Measurements from ENCODE around the gene CLTCL1.
"Not testable (repeated sequence)": the region's sequence is repeated elsewhere in the genome, so short reads cannot be mapped to it uniquely, and the experiment has no call there.

CLTCL1 gene

DNA sequence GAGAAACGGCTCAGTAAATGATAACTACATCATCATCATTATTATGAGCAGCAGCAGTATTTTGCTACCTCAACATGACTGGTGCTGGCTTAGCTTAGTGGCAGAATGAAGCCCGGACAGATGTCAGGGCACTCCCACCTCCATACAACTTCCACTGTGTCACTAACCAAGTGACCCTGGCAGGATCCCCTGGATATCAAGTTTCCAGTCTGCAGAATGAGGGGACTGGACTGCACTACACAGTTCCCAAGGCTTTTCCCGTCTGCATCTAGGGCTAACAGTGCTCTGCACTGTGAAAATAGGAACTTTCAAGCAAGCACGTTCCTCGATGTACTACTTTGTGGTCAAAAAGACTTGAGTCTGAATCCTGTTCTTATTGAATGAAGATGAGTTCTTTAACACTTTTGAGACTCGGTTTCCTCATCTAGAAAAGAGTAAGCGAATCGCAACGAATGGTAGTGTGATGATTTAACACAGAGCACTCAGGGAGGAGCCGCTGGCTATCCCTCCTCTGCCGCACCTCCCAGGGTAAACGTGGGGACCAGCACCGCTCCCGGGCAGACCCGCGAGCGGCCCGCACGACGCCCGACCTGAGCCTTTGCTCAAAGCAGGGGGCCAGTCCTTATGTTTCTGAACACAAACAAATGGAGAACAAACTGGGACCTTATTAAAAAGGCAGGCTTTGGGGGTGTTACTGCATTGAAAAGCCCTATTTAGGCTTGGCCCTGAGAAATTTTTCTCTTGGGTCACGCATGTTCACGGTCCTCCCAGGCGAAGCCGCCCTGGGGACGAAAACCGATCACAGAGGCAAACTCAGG lies 910 bp downstream of the CLTCL1 start:
- peak; percentile 2 for DNase-seq

DNA sequence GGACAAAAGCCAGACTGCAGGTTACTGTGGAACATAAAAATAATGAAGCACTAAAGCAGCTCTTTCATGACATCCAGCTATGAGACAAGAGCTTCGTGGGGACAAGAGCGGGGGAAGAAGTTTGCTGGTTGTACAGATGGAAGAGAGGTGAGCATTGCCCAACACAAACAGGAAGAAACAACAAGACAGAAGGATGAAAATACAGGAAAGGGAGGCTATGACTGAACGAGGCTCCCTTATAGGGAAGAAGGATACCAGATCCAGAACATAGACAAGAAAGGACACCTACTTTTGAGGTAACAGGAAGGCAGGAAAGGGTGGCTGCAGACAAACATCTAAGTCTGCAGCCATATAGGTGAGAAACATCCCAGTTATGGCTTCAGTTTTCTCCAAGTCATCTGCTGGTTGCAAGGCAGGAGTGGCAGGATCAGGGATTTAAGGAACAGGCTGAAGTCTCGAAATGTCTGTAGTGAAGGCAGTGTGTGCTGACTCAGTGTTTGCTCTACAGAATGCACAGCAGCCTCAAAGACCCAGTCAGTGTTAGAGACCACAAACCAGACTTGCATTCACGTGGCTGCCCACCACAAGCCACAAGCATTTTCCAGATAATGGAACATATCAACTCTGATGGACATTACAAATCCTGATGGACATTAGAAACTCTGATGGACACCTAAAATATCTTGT lies 1.9 kb downstream of the CLTCL1 start:
- DNase-seq: no peak

DNA sequence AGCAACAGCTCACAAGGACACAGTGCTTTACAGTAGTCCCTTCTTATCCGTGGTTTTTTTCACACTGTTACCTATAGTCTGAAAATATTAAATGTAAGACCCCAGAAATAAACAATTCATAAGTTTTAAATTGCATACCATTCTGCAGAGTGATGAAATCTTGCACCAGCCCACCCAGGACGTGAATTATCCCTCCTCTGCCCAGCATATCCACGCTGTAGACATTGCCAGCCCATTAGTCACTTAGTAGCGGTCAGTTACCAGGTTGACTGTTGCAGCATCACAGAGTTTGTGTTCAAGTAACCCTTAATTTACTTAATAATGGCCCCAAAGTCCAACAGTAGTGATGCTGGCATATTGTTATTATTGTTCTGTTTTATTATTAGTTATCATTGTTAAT lies 3.6 kb downstream of the CLTCL1 start:
- no peak for DNase-seq

DNA sequence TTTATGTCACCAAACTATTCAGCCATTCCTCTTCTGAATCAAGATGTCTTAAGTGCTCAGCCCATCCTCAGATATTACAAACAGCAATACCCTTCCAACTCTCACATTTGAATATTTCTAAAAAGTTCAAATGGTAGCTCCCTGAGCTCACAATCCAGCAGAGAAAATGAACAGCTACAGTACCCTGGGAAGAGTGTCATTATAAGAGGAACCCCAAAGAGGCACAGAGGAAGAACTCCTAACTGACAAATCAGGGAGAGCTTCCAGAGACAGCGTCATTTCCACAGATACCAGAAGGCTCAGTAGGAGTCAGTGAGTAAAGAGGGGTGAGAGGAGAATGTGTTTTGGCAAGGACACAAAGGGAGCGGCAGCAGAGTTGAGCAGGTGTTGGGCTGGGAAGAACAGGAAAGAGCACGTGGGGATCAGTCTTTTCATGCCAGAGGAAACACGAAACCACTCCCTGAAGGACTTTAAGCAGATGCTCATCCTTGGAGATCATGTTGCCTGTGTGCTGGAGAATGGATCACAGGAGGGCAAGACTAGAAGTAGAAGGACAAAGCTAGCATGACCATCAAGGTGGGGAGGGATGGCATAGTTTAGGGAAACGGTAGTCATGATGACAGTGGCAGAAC lies 4.3 kb downstream of the CLTCL1 start:
- no peak for DNase-seq

DNA sequence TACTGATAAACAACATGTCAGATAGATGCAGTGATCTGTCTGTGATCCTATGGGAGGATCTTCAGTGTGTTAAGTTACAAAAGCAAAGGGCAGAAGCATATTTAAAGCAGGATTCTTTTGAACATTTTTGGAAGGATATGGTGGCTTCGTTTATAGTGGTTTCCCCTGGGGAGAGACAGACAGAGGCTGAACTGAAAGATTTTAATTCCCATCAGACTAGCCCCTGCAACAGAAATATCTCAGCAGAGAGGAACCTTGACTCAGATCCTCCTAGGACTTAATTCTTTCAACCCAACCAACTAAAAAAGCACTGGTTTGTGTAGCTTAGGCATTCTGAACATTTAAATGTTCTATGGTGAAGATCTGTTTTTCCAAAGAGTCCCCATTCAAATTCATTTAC lies 5.7 kb downstream of the CLTCL1 start:
- no peak for DNase-seq

DNA sequence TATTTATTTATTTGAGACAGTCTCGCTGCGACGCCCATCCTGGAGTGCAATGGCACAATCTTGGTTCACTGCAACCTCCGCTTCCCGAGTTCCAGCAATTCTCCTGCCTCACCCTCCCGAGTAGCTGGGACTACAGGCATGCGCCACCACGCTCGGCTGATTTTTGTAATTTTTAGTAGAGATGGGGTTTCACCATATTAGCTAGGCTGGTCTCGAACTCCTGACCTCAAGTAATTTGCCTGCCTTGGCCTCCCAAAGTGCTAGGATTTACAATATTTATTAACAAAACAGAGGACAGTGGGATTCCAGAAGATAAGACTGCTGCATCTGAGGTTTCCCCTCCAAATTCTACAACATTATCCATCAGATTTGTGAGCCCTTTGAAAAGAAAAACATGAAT lies 12.4 kb downstream of the CLTCL1 start:
- not testable (repeated sequence) for DNase-seq

DNA sequence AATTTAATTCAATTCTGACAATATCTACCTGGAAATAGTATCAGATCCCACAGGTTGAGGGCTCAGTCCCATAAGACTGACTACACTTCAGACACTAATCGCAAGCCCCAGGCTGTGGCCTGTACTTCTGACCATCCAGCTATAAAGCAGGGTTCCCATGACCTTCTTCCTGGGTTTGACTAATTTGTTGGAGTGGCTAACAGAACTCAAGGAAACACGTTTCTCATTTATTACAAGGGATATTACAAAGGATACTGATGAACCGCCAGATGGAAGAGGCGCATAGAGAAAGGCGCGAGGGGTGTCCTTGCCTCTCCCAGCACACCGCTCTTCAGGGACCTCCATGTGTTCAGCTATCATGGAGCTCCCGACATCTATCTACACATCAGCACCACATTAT lies 13.7 kb downstream of the CLTCL1 start:
- no peak for DNase-seq

DNA sequence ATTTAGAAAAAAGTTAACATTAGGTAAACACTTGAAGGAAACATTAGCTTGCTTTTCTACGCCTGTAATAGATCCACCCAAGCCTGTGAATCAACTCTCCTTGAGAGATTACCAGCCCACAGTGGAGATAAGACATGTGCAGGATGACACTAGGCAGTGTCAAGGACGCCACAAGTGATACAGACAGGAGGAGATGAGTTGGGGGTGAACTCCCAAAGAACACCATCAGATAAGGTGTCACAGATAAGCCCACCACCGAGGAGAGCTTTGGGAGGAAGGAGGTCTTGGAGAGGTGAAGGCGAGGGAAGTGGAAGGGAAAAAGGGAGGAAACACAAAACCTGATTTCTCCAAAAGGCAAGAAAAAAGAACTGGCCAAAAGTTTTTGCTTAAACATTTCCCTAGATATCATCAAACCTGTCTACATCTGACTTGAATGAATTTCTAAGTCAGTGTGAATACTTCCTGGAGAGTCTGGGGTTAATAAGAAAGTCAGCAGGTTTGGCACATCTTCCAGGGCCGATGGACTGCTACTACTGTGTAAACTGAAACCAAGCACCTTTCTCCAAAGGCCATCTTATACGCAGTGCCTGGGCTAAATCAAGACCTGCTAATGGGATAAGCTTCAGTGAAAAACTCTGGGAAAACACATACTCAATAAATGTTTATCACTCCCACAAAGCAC lies 15.5 kb downstream of the CLTCL1 start:
- no peak for DNase-seq

DNA sequence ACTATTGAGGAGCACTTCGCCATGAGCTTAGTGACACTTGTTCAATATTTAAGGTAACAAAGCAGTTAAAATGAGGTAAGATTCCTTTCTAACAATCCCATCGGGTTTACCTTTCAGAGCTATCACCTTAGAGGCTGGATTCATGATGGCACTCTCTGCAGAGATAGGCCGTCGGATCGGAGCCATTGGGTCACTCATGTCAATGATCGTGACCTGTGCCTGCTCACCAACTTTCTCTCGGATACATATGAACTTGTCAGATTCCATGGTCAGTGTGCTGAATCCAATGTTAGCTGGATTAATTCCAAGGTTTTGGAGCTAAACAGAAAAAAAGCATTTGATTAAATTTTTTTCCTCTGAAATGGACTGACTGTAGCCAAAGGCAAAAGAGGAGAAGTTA lies 16.0 kb downstream of the CLTCL1 start:
- no peak for DNase-seq

DNA sequence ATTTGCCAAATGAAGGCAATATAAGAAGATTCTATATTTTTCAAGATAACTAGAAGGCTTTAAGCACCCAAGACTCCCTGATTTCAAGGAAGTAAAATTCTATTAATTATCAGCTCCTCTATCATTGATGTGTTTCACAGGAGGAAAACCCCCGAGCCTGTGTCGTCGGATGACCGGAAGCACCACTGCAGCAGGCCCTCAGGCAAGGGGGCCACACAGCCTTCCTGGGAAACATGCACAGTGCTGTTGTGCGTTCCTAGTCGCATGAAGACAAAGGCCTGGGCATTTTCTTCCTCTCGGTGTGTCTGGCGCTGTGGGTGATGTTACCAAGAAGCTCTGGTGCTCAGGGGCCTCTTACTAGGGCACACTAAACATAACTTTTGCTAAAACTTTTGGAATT lies 16.4 kb downstream of the CLTCL1 start:
- DNase-seq: no peak

DNA sequence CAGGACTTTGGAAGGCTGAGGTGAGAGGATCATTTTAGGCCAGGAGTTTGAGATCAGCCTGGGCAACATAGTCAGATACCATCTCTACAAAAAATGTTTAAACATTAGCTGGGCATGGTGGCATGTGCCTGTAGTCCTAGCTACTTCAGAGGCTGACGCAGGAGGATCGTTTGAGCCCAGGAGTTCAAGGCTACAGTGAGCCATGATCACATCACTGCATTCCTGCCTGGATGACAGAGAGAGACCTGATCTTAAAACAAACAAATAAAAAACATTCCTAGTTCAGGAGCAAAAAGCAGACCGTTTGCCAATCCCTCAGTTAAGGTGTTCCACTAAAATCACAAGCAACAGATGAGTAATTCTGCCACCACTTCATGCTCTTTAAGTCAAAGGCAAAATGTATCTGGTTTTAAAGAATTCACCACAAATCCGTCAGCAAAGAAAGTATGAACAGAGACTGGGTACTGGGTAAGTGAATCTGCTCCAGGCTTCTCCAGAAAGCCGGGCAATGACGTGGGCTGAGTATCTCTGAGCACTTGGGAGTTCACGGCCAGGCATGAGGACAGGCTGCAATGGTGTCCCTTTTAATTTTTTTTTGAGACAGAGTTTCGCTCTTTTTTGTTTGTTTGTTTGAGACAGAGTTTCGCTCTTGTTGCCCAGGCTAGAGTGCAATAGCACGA lies 19.5 kb downstream of the CLTCL1 start:
- DNase-seq: no peak

DNA sequence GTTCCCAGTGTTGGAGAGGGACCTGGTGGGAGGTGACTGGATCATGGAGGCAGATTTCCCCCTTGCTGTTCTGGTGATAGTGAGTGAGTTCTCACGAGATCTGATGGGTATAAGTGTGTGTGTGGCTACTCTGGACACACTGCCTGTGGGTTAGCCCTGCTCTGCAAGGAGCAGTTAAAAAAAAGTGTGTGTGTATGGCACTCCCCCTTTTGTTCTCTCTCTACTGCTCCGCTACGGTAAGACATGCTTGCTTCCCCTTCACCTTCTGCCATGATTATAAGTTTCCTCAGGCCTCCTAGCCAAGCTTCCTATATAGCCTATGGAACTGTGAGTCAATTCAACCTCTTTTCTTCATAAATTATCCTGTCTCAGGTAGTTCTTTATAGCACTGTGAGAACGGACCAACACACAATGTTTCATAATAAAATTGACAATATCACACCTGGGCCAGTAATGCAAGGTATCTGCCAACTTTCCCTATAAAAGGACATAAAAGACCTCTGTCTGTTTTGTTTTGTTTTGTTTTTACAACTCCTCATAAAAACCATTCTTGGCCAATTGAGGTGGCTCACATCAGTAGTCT lies 20.2 kb downstream of the CLTCL1 start:
- no peak for DNase-seq

DNA sequence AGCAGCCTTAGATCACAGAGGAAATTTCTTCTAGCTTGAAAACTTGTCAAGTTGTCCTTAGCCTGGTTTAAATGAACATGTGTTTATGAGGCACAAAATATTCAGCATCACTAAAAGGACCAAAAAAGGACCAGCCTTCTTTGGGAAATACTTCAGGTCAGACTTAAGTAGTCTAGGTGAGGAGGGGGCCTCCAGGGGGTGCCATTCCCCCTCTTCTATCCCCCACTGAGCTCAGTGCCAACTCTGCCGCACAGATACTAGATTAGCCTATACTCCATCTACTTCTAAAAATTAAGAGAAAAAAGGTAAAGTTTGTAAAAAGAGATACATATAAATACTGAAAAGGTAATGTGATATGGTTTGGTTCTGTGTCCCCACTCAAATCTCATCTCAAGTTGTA lies 20.6 kb downstream of the CLTCL1 start:
- DNase-seq: no peak

DNA sequence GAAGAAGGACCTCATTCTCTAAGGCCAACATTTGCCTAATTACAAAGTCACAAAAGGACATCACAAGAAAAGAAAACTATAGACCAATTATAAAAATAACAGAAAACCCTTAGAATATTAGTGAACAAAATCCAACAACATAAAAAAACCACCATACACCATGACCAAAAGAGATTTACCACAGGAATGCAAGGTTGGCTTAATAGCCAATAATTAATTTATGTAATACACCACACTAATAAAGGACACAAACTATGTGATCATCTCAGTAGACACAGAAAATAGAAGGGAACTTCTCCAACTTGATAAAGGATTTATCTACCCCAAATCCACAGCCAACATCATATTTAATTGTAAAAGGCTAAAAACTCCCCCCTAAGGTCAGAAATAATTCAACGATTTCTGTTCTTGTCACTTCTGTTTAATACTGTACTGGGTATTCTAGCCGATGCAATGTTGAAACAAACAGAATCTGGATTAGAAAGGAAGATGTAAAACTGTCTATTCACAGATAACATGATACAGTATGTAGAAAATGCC lies 24.9 kb downstream of the CLTCL1 start:
- no peak for DNase-seq

DNA sequence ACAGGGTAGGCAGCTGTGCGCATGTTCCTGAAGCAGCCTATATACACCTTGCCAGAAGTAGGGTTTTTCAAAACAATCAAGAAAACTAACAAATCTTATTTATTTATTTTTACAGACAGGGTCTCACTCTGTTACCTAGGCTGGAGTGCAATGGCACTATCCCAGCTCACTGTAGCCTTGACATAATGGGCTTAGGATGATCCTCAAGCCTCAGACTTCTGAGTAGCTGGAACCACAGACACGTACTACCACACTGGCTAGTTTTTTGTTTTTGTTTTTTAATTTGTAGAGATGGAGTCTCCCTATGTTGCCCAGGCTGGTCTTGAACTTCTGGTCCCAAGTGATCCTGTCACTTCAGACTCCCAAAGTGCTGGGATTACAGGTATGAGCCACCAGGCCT lies 25.7 kb downstream of the CLTCL1 start:
- no peak for DNase-seq

DNA sequence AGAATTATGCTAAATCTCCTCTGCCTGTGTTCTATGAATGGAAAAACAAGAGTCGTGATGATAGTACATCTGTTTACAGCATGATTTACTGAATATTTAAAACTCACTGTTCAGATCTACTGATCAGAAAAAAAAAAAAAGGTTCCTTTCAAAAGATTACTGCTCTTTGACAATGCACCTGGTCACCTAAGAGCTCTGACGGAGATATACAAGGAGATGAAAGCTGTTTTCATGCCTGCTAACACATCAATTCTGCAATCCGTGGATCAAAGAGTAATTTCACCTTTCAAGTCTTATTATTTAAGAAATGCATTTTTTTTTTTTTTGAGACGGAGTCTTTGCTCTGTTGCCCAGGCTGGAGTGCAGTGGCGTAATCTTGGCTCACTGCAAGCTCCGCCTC lies 30.7 kb downstream of the CLTCL1 start:
- DNase-seq: no peak

DNA sequence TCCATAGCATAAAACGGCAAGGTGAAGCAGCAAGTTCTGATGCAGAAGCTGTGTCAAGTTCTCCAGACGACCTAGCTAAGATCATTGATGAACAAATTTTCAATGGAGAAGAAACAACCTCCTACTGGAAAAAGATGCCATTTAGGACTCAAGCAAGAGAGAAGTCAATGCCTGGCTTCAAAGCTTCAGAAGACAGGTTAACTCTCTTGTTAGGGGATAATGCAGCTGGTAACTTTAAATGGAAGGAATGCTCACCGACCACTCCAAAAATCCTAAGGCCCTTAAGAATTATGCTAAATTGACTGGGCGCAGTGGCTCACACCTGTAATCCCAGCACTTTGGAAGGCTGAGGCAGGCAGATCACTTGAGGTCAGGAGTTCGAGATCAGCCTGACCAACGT lies 31.3 kb downstream of the CLTCL1 start:
- DNase-seq: no peak

DNA sequence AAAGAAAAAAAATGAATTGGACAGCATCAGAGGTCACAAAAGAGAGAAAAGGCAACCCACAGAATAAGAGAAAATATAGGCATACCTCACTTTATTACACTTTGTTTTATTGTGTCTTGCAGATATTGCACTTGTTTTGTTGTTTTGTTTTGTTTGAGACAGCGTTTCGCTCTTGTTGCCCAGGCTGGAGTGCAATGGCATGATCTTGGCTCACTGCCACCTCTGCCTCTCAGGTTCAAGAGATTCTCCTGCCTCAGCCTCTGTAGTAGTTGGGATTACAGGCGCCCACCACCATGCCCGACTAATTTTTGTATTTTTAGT lies 32.6 kb downstream of the CLTCL1 start:
- not testable (repeated sequence) for DNase-seq

DNA sequence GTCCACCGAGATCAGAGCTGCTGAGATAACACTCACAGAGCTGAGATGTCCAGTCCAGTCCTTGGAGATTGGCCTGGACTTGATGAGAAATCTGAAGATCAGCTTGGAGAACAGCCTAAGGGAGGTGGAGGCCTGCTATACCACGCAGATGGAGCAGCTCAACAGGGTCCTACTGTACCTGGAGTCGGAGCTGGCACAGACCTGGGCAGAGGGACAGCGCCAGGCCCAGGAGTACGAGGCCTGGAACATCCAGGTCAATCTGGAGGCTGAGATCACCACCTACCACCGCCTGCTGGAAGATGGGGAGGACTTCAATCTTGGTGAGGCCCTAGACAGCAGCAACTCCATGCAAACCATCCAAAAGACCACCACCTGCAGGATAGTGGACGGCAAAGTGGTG lies 33.1 kb downstream of the CLTCL1 start:
- no peak for DNase-seq

DNA sequence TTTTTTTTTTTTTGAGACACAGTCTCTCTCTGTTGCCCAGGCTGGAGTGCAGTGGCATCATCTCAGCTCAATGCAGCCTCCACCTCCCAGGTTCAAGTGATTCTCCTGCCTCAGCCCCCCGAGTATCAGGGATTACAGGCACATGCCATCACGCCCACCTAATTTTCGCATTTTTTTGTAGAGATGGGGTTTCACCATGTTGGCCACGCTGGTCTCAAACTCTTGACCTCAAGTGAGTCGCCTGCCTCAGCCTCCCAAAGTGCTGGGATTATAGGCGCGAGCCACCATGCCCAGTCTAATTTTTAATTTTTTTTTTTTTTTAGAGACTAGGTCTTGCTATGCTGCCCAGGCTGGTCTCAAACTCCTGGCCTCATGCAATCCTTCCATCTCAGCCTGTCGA lies 35.2 kb downstream of the CLTCL1 start:
- not testable (repeated sequence) for DNase-seq

DNA sequence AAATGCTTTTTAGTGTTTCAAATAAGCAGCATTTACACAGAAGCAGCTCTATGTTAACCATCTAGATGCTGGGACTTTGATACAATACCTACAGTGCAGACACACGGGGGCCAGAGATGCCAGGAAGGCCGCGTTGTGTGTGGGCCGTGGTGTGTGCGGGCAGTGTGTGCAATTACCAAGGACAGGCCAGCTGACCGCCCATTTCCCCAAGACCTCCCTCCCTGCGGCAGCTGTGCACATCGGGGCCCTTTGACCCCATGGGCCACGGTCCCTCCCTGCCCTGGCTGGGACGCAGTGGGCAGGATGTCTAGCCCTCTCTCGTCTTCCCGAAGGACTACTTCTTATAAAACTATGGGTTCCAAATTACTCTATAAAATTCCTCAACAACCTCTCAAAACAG lies 38.4 kb downstream of the CLTCL1 start:
- no peak for DNase-seq

DNA sequence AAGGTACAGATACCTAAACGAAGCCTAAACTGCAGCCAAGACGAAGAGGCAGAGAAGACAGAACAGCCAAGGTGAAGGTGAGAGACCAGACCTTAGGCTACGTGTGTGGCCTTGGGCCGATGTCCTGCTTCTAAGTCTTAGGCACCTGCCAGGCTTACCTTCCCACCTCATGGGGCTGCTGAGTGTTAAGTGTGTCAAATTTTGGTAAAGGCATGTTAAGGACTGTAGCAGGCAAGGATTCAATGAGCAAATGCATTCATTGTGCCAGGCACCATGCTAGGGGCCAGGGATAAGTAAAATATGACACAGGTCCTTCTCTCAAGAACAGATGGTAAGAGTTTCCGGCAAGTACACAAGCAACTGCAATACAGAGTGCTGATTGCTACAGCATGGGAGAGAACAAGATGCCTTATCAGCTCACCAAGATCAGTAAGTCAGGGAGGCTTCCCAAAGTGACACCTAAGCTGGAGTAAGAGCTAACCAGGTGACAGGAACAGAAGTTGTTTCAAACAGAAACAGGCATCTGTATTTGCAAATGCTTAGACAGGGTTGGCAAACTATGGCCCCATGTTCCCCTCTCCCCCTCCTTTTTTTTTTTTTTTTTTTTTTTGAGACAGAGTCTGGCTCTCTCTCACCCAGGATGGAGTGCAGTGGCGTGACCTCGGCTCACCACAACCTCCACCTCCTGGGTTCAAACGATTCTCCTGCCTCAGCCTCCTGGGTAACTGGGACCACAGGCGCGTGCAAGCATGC lies 46.7 kb downstream of the CLTCL1 start:
- DNase-seq: no peak
